Measurements from ENCODE around the gene MYL6.
"Not testable (repeated sequence)": the region's sequence is repeated elsewhere in the genome, so short reads cannot be mapped to it uniquely, and the experiment has no call there.

MYL6 gene

DNA sequence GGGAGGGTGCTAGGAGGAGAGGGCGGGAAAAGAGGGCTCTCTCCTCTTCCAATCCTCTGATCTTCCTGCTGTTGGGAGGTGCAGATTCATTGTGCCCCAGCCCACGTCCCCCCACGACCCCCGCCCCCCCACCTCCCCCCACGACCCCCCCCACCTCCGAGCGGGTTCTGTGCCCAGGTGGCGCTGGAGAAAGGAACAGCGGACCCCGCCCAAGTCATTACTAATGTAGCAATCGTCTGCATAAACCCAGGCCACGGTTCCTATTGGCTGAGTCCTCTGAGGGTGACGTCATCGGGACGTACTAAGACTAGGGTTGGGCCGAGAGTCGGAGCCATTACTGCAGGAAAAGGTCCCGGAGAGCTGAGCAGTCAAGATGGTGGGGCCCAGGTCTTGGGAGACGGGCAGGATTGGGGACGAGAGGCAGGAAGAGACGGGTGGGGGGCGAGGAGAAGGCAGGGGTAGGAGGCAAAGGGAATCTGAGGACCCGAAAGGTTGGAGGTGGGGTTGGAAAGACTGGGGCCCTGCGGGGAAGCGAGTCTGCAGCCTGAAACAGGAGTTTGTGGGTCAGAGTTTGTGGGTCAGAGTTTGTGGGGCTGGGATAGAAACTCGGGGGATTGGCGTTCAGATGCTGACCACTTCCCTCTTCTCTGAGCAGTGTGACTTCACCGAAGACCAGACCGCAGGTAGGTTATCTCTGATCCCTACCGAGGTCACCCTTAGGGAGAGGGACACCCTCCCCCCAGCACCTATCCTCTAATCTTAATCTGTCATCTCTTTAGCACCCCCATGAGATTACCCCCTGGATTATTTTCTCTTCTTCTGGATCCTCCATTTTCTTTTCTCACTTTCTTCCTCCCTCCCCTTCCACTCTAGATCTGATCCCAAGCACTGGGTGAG lies at the start of gene MYL6:
Gene MYL6, plus strand, starts transcription at position 331 of the 897 bp plus-strand sequence. Its CDS starts 43 bp downstream, at position 374.
- DNase-seq = peak; percentile 99

DNA sequence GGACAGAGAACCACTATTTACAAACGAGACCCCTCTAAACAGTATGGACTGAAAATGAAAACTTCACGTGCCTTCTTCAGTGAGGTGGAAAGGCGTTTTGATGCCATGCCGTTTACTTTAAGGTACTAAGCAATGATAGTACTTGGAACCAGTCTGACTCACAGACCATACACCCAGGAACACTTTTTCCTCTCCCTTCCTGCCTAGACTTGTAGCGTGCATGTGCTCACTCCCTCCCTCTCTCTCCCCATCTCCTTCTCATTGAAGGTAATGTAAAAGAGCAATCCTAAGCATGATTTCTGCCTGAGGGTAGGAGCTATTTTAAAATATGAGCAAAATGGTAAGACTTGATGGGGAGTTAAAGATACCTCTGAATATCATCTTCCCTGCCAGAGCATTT lies 47.6 kb upstream of the MYL6 start:
- DNase-seq = no peak

- DNase-seq = no peak
These were observed 44.1 kb upstream of the MYL6 start for GRCh38 chr12:56114084-56114483.

DNA sequence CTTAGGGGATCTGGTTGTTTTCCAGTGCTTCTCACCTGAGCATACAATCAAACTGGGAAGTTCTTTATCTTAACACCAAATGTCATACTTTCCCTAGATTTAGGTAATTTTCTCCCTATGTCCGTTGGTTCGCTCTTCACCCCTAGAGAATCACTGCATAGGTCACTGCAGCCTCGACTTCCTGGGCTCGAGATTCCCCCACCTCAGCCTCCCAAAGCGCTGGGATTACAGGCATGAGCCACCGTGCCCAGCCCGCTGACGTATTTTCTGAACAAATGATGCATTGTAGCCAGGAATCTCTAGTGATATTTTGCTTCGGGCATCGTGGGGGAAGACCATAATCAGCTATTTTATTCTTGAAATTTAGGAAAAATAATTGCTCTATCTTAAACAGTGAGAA lies 42.8 kb upstream of the MYL6 start:
- peak; percentile 19 for DNase-seq

GRCh38 chr12:56116267-56117081 lies 41.7 kb upstream of the MYL6 start, which contains the start of gene RPL41:
Gene RPL41, plus strand, starts transcription at chr12:56116633.
- peak; percentile 94 for DNase-seq

DNA sequence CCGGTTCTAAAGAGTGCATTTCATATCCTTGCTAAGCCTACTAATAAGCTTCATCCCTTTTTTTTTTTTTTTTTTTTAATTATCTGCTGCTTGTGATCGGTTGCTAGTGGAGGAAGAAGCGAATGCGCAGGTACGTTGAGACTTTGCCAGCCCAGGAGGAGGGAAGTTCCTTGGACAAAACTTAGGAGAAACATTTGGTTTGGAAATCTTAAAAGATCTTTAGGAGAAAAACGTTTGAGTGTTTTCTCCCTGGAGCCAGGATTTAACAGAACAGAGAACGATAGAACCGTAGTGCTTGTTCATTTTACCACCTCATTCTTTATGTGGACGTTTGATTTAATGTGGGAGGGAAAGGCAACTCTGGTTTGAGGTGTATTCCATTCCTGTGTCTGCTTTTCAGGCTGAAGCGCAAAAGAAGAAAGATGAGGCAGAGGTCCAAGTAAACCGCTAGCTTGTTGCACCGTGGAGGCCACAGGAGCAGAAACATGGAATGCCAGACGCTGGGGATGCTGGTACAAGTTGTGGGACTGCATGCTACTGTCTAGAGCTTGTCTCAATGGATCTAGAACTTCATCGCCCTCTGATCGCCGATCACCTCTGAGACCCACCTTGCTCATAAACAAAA lies 41.0 kb upstream of the MYL6 start:
- DNase-seq = not testable (repeated sequence)

GRCh38 chr12:56117778-56118687 lies 40.1 kb upstream of the MYL6 start, which contains the start of gene ZC3H10:
Gene ZC3H10, plus strand, starts transcription at chr12:56118266. Its CDS starts 2,297 bp downstream, at chr12:56120563.
- peak; percentile 99 for DNase-seq

DNA sequence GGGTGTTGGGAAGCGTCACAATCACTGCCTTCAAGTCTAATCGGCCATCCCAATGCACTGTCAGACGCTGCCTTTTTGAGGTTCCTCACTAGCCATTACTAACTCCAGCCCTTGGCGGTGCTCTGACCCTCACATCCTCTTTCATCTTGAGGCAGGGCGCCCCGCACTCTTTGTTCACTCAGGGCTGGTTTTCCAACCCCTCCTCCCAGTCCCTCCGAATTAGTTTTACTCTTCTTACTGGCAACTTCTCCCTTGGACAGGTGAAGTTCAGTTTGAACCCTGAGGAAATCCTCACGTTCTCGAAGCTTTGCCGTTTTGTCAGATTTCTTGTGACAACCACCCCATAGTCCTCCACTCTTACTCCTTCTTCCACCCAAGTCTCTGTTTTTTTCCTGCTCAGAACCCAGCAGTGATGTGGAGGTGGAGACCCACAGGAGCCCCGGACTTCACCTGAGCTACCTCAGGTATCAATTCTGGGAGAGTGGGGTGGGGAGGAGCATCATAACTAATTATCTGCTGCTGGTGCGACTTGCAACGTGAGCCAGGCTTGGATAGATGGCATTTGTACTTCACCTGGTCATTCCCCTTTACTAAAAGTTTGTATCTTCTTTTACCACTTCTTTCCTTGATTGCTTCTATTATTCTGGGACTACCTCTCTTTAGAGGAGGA lies 39.3 kb upstream of the MYL6 start:
- DNase-seq = no peak

DNA sequence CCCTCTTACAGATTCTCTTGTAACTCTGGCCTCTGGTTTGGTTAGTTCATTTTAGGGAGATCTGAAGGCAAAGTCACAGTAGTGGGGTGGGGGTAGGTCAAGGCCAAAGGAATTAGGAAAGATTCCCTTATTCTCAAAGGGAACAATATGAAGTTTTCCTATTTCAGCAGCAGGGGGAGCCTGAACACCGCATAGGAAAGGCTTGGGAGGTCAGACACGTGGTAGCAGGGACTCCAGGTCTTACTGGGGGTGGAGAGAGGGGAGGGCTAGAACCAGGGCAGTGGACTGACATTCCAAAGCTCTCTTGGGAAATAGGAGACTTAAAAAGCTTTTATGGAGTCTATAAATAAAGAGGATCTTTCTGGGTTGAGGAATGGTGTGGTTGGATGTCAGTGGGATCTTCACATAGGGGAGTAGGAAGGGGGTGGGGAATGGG lies 38.8 kb upstream of the MYL6 start:
- DNase-seq = peak; percentile 94

DNA sequence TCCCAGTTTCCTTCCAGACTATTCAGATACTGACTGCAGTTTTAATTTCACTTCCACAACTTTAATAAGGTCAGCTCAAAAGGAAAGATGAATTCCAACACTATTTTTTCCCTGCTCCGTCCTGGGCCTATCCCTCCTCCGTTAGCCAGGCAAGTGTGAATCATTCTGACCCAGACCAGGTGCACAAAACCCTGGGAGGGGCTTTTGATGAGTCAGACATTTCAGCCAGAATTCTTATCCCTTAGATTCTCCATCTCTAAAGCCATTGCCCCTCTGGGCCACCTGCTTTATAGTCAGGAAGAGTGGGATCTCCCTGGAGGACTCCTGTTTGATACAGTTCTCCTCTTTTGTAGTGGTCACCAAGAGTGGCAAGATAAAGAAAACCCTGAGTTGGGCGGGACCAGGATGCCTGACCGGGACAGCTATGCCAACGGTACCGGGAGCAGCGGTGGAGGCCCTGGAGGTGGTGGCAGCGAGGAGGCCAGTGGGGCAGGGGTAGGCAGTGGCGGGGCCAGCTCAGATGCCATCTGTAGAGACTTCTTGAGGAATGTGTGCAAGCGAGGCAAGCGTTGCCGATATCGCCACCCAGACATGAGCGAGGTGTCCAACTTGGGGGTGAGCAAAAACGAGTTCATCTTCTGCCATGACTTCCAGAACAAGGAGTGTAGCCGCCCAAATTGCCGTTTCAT lies 37.9 kb upstream of the MYL6 start:
- DNase-seq = no peak

GRCh38 chr12:56121204-56121870 lies 36.8 kb upstream of the MYL6 start:
- DNase-seq = no peak

GRCh38 chr12:56122637-56123036 lies 35.5 kb upstream of the MYL6 start:
- DNase-seq = no peak

DNA sequence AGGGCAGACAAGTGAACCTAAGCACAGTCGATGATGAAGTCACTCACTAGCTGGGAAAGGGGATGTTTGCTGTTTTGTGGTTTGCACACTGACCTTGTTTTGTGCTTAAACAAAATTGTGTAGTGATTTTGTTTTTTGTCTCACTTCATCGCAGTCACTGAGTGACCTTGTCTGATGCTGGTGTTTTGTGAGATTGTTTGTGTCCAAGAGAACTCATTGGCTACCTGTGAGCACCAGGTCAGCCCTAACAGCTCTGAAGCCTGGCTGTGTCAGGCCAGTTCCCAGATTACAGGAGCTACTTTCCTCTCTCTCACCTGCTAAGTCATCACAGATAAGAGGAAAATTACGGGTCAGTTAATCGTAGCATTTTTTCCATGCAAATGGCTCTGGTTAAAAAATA lies 34.0 kb upstream of the MYL6 start:
- no peak for DNase-seq

- no peak for DNase-seq
These were observed 31.4 kb upstream of the MYL6 start for GRCh38 chr12:56126732-56127239.

DNA sequence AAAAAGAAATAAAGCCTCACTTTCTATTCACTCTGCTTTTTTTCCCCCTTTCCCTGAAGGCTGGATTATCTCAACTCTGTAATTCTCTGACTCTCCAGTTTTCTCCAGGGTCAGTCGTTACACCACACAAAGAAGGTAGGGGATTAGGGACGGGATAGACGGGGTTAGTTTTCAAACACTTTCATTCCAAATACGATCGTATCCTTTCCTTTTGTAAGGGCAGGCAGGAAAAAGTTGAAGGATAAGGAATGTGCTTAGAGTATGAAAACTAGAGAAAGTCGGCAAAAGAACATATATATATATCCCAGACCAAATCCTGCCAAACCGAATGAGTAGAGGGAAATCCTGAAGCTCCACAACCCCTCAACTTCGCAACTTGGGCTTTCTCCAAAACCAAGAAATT lies 30.7 kb upstream of the MYL6 start:
- DNase-seq = no peak

DNA sequence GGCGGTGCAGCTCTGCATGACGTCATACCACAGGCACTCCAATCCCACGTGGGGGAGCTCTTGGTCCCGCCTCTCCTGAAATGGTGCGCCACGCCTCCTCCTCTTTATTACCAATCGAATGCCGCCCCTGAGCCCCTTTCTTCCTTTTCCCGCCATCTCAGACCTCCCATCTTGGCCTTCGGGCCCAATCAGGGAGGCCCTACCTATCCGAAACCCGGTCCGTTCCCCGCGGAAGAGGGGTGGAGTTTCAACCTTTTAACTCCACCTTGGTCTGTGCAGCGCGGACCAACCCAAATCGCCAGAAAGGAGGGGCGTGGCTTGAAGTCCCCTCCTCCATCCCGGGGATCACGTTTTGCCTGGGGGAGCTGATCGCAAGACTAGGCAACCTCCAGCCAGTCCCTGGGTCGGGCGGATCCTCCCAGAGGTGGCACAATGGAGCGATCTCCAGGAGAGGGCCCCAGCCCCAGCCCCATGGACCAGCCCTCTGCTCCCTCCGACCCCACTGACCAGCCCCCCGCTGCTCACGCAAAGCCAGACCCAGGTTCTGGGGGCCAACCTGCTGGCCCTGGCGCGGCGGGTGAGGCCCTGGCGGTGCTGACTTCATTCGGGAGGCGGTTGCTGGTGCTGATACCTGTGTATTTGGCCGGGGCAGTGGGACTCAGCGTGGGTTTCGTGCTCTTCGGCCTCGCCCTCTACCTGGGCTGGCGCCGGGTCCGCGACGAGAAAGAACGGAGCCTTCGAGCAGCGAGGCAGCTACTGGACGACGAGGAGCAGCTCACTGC lies 30.1 kb upstream of the MYL6 start, which contains the start of gene ESYT1:
Gene ESYT1, plus strand, starts transcription at position 380 of the 782 bp plus-strand sequence. Its CDS starts 53 bp downstream, at position 433.
- peak; percentile 100 for DNase-seq

DNA sequence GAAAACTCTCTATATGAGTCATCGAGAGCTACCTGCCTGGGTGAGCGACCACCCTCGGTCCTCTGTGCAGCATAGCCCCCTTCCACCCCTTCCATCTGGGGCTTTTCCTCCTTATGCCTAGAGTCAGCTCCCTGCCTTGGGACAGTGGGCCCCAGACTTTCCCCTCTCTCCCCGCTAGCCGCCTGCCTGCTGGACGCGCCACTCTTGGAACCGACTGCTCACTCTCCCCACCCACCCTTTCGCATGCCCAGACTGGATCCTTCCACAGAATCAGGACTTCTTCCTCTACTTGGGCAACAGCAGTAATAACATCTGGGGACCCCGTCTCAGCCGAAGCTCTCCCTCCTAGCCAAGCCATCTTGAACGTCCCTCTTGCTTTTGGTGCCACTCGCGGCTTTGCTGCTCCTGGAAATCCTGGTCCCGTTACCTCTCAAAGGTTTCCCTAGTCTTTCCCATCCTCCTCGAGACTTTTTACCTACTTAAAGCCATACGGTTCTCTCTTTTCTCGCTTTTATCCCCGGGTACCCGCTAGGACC lies 29.4 kb upstream of the MYL6 start:
- DNase-seq = no peak

DNA sequence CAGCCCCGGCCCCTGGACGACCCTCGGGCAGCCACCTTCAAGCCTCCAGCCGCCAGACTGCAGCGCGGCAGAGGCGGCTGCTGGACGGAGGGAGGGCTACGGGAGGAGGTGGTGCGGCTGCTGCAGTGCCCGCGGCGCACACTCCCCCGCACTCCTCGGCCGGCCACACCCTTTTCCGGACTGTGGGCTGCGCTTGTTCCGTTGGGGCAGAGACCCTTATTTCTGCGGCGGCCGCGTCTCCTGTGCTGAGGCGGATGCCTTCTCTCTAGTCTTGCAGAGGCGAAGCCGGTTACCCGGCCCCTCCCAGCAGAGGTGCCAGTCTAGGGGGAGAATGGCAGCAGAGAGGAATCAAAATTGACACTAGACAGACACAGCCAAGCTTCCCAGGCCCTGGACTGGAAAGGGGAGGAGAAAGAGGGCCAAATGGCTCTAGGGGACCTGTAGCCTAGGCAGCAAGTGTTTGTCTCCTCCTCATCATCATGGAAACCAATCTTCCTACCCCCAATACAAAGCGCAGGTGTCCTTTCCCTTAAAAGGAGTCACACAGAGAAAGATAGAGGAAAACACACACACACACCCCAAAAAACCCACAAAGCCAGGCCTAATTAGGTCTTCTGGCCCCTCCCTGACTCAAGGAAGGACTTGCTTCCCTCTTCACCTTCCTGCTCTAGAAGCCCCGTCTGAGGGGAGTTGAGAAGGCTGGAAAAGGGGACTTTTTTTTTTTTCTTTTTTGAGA lies 28.8 kb upstream of the MYL6 start:
- DNase-seq = peak; percentile 45

Data from fibroblast of skin of right biceps (primary cell).